Mesenchymal stem cell (in vitro differentiated cells and primary cell): ENCODE measurements around the gene FHOD3.
A peak's percentile ranks its signal among the peaks of the same experiment; 100 is the strongest.

Experiments
- DNase-seq: peaks from one replicate; pipeline ENCODE4 v3.0.0-alpha.2; 2013
- H2AFZ ChIP-seq: one replicate; pipeline ENCODE4 v1.6.1; 2013; ENCODE audit warnings: low read depth, mild to moderate bottlenecking, control low read depth, inconsistent platforms, low read length, moderate library complexity
- H2AK5ac ChIP-seq: 2 replicates; pipeline ENCODE4 v1.6.1; 2013; ENCODE audit warnings: low read length, moderate library complexity, mild to moderate bottlenecking, inconsistent platforms; ENCODE audit not compliant: severe bottlenecking
- H2BK120ac ChIP-seq: one replicate; pipeline ENCODE4 v1.6.1; 2013; ENCODE audit warnings: low read depth, mild to moderate bottlenecking, inconsistent platforms, low read length, moderate library complexity
- H2BK12ac ChIP-seq, 2 experiments: one replicate each; pipeline ENCODE4 v1.6.1; 2013; ENCODE audit warnings: inconsistent platforms in 2 of 2, low read length in 2 of 2, mild to moderate bottlenecking in 2 of 2, moderate library complexity in 2 of 2, control low read depth in 1 of 2
- H2BK15ac ChIP-seq: one replicate; pipeline ENCODE4 v1.6.1; 2013; ENCODE audit warnings: mild to moderate bottlenecking, low read depth, inconsistent platforms; ENCODE audit not compliant: poor library complexity, severe bottlenecking
- H2BK5ac ChIP-seq: 2 replicates; pipeline ENCODE4 v1.6.1; 2013; ENCODE audit warnings: low read depth, mild to moderate bottlenecking, low read length, control low read depth, inconsistent platforms; ENCODE audit not compliant: poor library complexity, severe bottlenecking
- H3K14ac ChIP-seq, 2 experiments: one replicate each; pipeline ENCODE4 v1.6.1; 2013; ENCODE audit warnings: inconsistent platforms in 2 of 2, low read length in 2 of 2, control low read depth in 1 of 2, mild to moderate bottlenecking in 1 of 2, moderate library complexity in 1 of 2
- H3K18ac ChIP-seq, 2 experiments: one replicate each; pipeline ENCODE4 v1.6.1; 2013; ENCODE audit warnings: inconsistent platforms in 2 of 2, low read length in 2 of 2, control low read depth in 1 of 2, low read depth in 1 of 2, mild to moderate bottlenecking in 1 of 2
- H3K23ac ChIP-seq, 2 experiments: one replicate each; pipeline ENCODE4 v1.6.1; 2013; ENCODE audit warnings: inconsistent platforms in 2 of 2, low read length in 2 of 2, mild to moderate bottlenecking in 2 of 2, moderate library complexity in 2 of 2, control low read depth in 1 of 2
- H3K27ac ChIP-seq: 2 replicates; pipeline ENCODE4 v1.5.1; 2013; ENCODE audit warnings: mild to moderate bottlenecking, moderate library complexity, low read length, control low read depth, inconsistent platforms; ENCODE audit not compliant: poor library complexity, severe bottlenecking
- H3K27me3 ChIP-seq, 2 experiments: 2 replicates each; pipeline versions ENCODE4 v1.6.1 to v1.7.0; 2013; ENCODE audit warnings: low read length in 2 of 2, mild to moderate bottlenecking in 2 of 2, moderate library complexity in 2 of 2, control low read depth in 1 of 2, inconsistent platforms in 1 of 2; ENCODE audit not compliant: control insufficient read depth in 1 of 2, insufficient read depth in 1 of 2
- H3K36me3 ChIP-seq, 2 experiments: 2 replicates each; pipeline versions ENCODE4 v1.6.1 to v1.7.0; 2013; ENCODE audit warnings: low read length in 2 of 2, control low read depth in 1 of 2, inconsistent platforms in 1 of 2, low read depth in 1 of 2, mild to moderate bottlenecking in 1 of 2; ENCODE audit not compliant: insufficient read depth in 2 of 2, control insufficient read depth in 1 of 2
- H3K4ac ChIP-seq, 2 experiments: one replicate each; pipeline ENCODE4 v1.6.1; 2013; ENCODE audit warnings: inconsistent platforms in 2 of 2, low read length in 2 of 2, mild to moderate bottlenecking in 2 of 2, moderate library complexity in 2 of 2, control low read depth in 1 of 2, low read depth in 1 of 2
- H3K4me1 ChIP-seq: 2 replicates; pipeline ENCODE4 v1.6.1; 2013; ENCODE audit warnings: low read depth, low read length, control low read depth; ENCODE audit not compliant: control insufficient read depth, insufficient read depth
- H3K4me2 ChIP-seq: 2 replicates; pipeline ENCODE4 v1.6.1; 2013; ENCODE audit warnings: low read length, mild to moderate bottlenecking, inconsistent platforms; ENCODE audit not compliant: poor library complexity, severe bottlenecking
- H3K4me3 ChIP-seq, 2 experiments: 2 replicates each; pipeline versions ENCODE4 v1.5.1 to v1.7.0; 2013; ENCODE audit warnings: low read length in 2 of 2, mild to moderate bottlenecking in 2 of 2, control low read depth in 1 of 2, low read depth in 1 of 2; ENCODE audit not compliant: insufficient read depth in 1 of 2
- H3K79me1 ChIP-seq: replicated peaks from 2 replicates; pipeline ENCODE4 v1.6.1; 2013; ENCODE audit warnings: mild to moderate bottlenecking, control low read depth, low read length, inconsistent platforms; ENCODE audit not compliant: poor library complexity, severe bottlenecking
- H3K9ac ChIP-seq: 2 replicates; pipeline ENCODE4 v1.7.0; 2013; ENCODE audit warnings: mild to moderate bottlenecking, low read length, moderate library complexity
- H3K9me3 ChIP-seq: 2 replicates; pipeline ENCODE4 v1.7.0; 2013; ENCODE audit warnings: mild to moderate bottlenecking, low read length; ENCODE audit not compliant: control insufficient read depth
- H4K8ac ChIP-seq: one replicate; pipeline ENCODE4 v1.6.1; 2013; ENCODE audit warnings: inconsistent platforms, mild to moderate bottlenecking, low read length, moderate library complexity
- H4K91ac ChIP-seq: one replicate; pipeline ENCODE4 v1.6.1; 2013; ENCODE audit warnings: mild to moderate bottlenecking, low read length, inconsistent platforms
- WGBS: methylation state at CpG from one replicate; pipeline ENCODE4 v1.1.7; 2013; ENCODE audit warnings: mixed read lengths; 5-methylcytosine and 5-hydroxymethylcytosine counted together

The FHOD3 gene

GRCh38 chr18:36302676-36303075, 5.2 kb downstream of the FHOD3 start:
- no peak overlapping the region for H3K4me2 ChIP-seq
- no peak overlapping the region for H2BK15ac ChIP-seq
- H2AK5ac ChIP-seq = peak overlapping the region; percentile 16
- H2AFZ ChIP-seq = no peak overlapping the region
- no peak overlapping the region for H2BK120ac ChIP-seq
- 76% methylated on average over 2 of the region's 2 CpGs for WGBS
- H3K27me3 ChIP-seq = no peaks in the 10 kb centered on the region
- no peak overlapping the region for H3K9ac ChIP-seq
- H3K79me1 ChIP-seq = peaks cover 31% of the 10 kb centered on the region
- H3K14ac ChIP-seq = no peak overlapping the region
- H2BK5ac ChIP-seq = no peak overlapping the region
- H3K23ac ChIP-seq = no peak overlapping the region
- no peak overlapping the region for H3K4ac ChIP-seq
- no peak overlapping the region for H3K4me3 ChIP-seq
- H3K9me3 ChIP-seq = no peaks in the 10 kb centered on the region
- no peak overlapping the region for H3K18ac ChIP-seq
- DNase-seq = peak; percentile 30
- H3K27ac ChIP-seq = no peak overlapping the region
- H3K4me1 ChIP-seq = peaks cover 23% of the 10 kb centered on the region
- no peak overlapping the region for H4K8ac ChIP-seq
- no peaks in the 10 kb centered on the region for H3K36me3 ChIP-seq
- no peak overlapping the region for H4K91ac ChIP-seq
- H2BK12ac ChIP-seq = no peak overlapping the region

- Histone ChIP-seq H4K91ac (no peak overlapping the region), H2AK5ac (peak overlapping the region; percentile 74), H3K27me3 (no peaks in the 10 kb centered on the region), H3K4ac (no peak overlapping the region), H3K23ac (no peak overlapping the region), H2BK5ac (no peak overlapping the region), H3K36me3 (no peaks in the 10 kb centered on the region), H3K4me3 (no peak overlapping the region), H3K9me3 (no peaks in the 10 kb centered on the region), H3K4me2 (no peak overlapping the region), H2AFZ (no peak overlapping the region), H2BK15ac (no peak overlapping the region), H3K14ac (no peak overlapping the region), H3K79me1 (peaks cover 28% of the 10 kb centered on the region), H3K18ac (no peak overlapping the region), H3K27ac (no peak overlapping the region), H4K8ac (no peak overlapping the region), H3K9ac (no peak overlapping the region), H2BK12ac (no peak overlapping the region), H3K4me1 (peaks cover 23% of the 10 kb centered on the region), H2BK120ac (no peak overlapping the region)
- WGBS = 65% methylated on average over 5 of the region's 6 CpGs
- DNase-seq = no peak
These were observed 5.8 kb downstream of the FHOD3 start for GRCh38 chr18:36303211-36303844.

- H2BK120ac ChIP-seq = no peak overlapping the region
- H2BK15ac ChIP-seq = no peak overlapping the region
- no peak overlapping the region for H3K23ac ChIP-seq
- H3K4me1 ChIP-seq = peaks cover 30% of the 10 kb centered on the region
- no peak overlapping the region for H3K4me2 ChIP-seq
- H3K79me1 ChIP-seq = peaks cover 26% of the 10 kb centered on the region
- no peak overlapping the region for H3K14ac ChIP-seq
- no peak overlapping the region for H4K91ac ChIP-seq
- 77% methylated on average over 2 of the region's 3 CpGs for WGBS
- H3K9ac ChIP-seq = no peak overlapping the region
- H3K9me3 ChIP-seq = no peaks in the 10 kb centered on the region
- H2AFZ ChIP-seq = no peak overlapping the region
- H2BK5ac ChIP-seq = no peak overlapping the region
- H3K27me3 ChIP-seq = no peaks in the 10 kb centered on the region
- no peak overlapping the region for H4K8ac ChIP-seq
- no peak overlapping the region for H3K27ac ChIP-seq
- no peak overlapping the region for H3K4me3 ChIP-seq
- no peak overlapping the region for H3K4ac ChIP-seq
- no peak overlapping the region for H3K18ac ChIP-seq
- H3K36me3 ChIP-seq = no peaks in the 10 kb centered on the region
- no peak overlapping the region for H2AK5ac ChIP-seq
- DNase-seq = no peak
- no peak overlapping the region for H2BK12ac ChIP-seq
These were observed 7.2 kb downstream of the FHOD3 start for GRCh38 chr18:36304723-36305122.

GRCh38 chr18:36305375-36305774, 7.9 kb downstream of the FHOD3 start:
- no peak overlapping the region for H4K91ac ChIP-seq

More at GRCh38 chr18:36305375-36305774, 7.9 kb downstream of the FHOD3 start:
- no peak for DNase-seq
- 76% methylated on average over 2 of the region's 2 CpGs for WGBS
- Histone ChIP-seq H4K8ac (no peak overlapping the region), H3K4me3 (no peak overlapping the region), H3K14ac (no peak overlapping the region), H3K4ac (no peak overlapping the region), H2BK5ac (no peak overlapping the region), H3K9ac (no peak overlapping the region), H3K4me2 (no peak overlapping the region), H2AK5ac (no peak overlapping the region), H2BK15ac (no peak overlapping the region), H3K4me1 (peaks cover 32% of the 10 kb centered on the region), H3K27ac (no peak overlapping the region), H2BK12ac (no peak overlapping the region), H3K18ac (no peak overlapping the region), H3K9me3 (no peaks in the 10 kb centered on the region), H3K27me3 (no peaks in the 10 kb centered on the region), H2BK120ac (no peak overlapping the region), H2AFZ (no peak overlapping the region), H3K23ac (no peak overlapping the region), H3K36me3 (no peaks in the 10 kb centered on the region), H3K79me1 (peaks cover 21% of the 10 kb centered on the region)
